ENCODE measurements around the gene ZCCHC17. TPM values are rescaled to one million over a fixed set of nuclear protein-coding genes. Genes with fewer than 3 reads are reported as not detected.
"Not testable (repeated sequence)": the region's sequence is repeated elsewhere in the genome, so short reads cannot be mapped to it uniquely, and the experiment has no call there.

Gene ZCCHC17
- total RNA-seq, 1 donor = 30.4 TPM

- Histone ChIP-seq H2AFZ (ENCODE audit: low read length) (no peak overlapping the region), H3K79me2 (ENCODE audit: insufficient read depth, low read length) (no peaks in the 10 kb centered on the region), H3K4me3 (ENCODE audit: insufficient read depth, low read length) (no peak overlapping the region), H3K4me1 (ENCODE audit: insufficient read depth, low read length) (no peaks in the 10 kb centered on the region), H4K20me1 (ENCODE audit: insufficient read depth, low read length) (no peaks in the 10 kb centered on the region), H3K4me2 (ENCODE audit: insufficient read depth, low read length) (no peak overlapping the region), H3K36me3 (ENCODE audit: insufficient read depth, low read length) (peaks cover 45% of the 10 kb centered on the region), H3K27ac (ENCODE audit: low read depth, low read length) (no peak overlapping the region), H3K27me3 (ENCODE audit: insufficient read depth, low read length) (no peaks in the 10 kb centered on the region), H3K9me3 (ENCODE audit: low read depth, low read length) (no peaks in the 10 kb centered on the region)
- no peak for TF ChIP-seq CTCF (IDR thresholded peaks at IDR 0.05; ENCODE audit: extremely low read depth, low read depth, low read length)
- DNase-seq (ENCODE audit: insufficient read length, low spot score, missing footprints) = no peak
Observed at GRCh38 chr1:31258581-31258980, 38.3 kb upstream of the ZCCHC17 start.

DNA sequence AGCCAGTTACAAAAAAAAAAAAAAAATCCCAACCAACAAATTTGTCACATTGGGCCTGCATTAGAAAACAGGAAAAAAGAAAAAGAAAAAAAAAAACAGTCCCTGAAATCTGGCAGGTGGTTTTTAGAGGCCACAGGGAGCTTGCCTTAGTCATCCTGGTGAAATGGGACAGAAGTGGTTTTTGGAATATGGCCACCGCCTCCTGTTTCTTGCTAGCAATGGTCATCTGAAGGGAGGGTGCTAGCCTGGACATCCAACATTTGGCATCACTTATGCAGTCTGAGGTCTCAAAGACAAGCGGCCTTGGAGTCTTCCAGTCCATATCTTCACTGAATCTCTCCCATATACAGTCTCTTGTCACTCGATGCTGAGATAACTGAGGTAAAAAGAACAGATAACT, 37.1 kb upstream of the ZCCHC17 start:
- Histone ChIP-seq H3K4me3 (ENCODE audit: insufficient read depth, low read length) (no peak overlapping the region), H3K27me3 (ENCODE audit: insufficient read depth, low read length) (no peaks in the 10 kb centered on the region), H2AFZ (ENCODE audit: low read length) (no peak overlapping the region), H3K4me2 (ENCODE audit: insufficient read depth, low read length) (no peak overlapping the region), H3K79me2 (ENCODE audit: insufficient read depth, low read length) (no peaks in the 10 kb centered on the region), H3K27ac (ENCODE audit: low read depth, low read length) (no peak overlapping the region), H3K4me1 (ENCODE audit: insufficient read depth, low read length) (no peaks in the 10 kb centered on the region), H3K9me3 (ENCODE audit: low read depth, low read length) (no peaks in the 10 kb centered on the region), H3K36me3 (ENCODE audit: insufficient read depth, low read length) (peaks cover 51% of the 10 kb centered on the region), H4K20me1 (ENCODE audit: insufficient read depth, low read length) (no peaks in the 10 kb centered on the region)
- TF ChIP-seq CTCF (IDR thresholded peaks at IDR 0.05; ENCODE audit: extremely low read depth, low read depth, low read length) = no peak
- DNase-seq (ENCODE audit: insufficient read length, low spot score, missing footprints) = no peak

- H3K4me2 ChIP-seq (ENCODE audit: insufficient read depth, low read length) = no peak overlapping the region
- no peak overlapping the region for H3K4me3 ChIP-seq (ENCODE audit: insufficient read depth, low read length)
- peaks cover 58% of the 10 kb centered on the region for H3K36me3 ChIP-seq (ENCODE audit: insufficient read depth, low read length)
- H3K9me3 ChIP-seq (ENCODE audit: low read depth, low read length) = no peaks in the 10 kb centered on the region
- no peak for DNase-seq (ENCODE audit: insufficient read length, low spot score, missing footprints)
- H3K27me3 ChIP-seq (ENCODE audit: insufficient read depth, low read length) = no peaks in the 10 kb centered on the region
- no peak overlapping the region for H2AFZ ChIP-seq (ENCODE audit: low read length)
- H3K27ac ChIP-seq (ENCODE audit: low read depth, low read length) = no peak overlapping the region
- H4K20me1 ChIP-seq (ENCODE audit: insufficient read depth, low read length) = no peaks in the 10 kb centered on the region
- no peak for TF ChIP-seq CTCF (IDR thresholded peaks at IDR 0.05; ENCODE audit: extremely low read depth, low read depth, low read length)
- no peaks in the 10 kb centered on the region for H3K4me1 ChIP-seq (ENCODE audit: insufficient read depth, low read length)
- H3K79me2 ChIP-seq (ENCODE audit: insufficient read depth, low read length) = no peaks in the 10 kb centered on the region
Observed at GRCh38 chr1:31261916-31262315, 34.9 kb upstream of the ZCCHC17 start.

DNA sequence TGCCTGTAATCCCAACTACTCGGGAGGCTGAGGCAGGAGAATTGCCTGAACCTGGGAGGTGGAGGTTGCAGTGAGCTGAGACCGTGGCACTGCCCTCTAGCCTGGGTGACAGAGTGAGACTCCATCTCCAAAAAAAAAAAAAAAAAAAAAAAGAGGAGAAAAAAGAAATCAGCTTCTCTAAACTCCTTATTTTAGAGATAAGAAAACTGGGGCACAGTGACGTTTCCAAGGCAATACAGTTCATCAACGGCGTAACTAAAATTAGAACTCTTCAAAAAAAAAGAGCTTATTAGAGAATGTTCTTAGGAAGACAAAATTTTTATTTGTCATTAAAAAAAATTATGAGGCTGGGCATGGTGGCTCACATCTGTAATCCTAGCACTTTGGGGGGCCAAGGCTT, 34.4 kb upstream of the ZCCHC17 start:
- H3K36me3 ChIP-seq (ENCODE audit: insufficient read depth, low read length) = peaks cover 63% of the 10 kb centered on the region
- not testable (repeated sequence) for H4K20me1 ChIP-seq (ENCODE audit: insufficient read depth, low read length); H2AFZ ChIP-seq (ENCODE audit: low read length); H3K27me3 ChIP-seq (ENCODE audit: insufficient read depth, low read length); DNase-seq (ENCODE audit: insufficient read length, low spot score, missing footprints); H3K4me3 ChIP-seq (ENCODE audit: insufficient read depth, low read length); H3K4me1 ChIP-seq (ENCODE audit: insufficient read depth, low read length); H3K9me3 ChIP-seq (ENCODE audit: low read depth, low read length); H3K27ac ChIP-seq (ENCODE audit: low read depth, low read length); H3K79me2 ChIP-seq (ENCODE audit: insufficient read depth, low read length); H3K4me2 ChIP-seq (ENCODE audit: insufficient read depth, low read length)
